HCT116 (cell line): ENCODE results near the gene ARID5A. TPM values are rescaled to one million over a fixed set of nuclear protein-coding genes. Genes with fewer than 3 reads are reported as not detected.

ENCODE experiments used
- ATAC-seq: fragments of 200-7000 bp; cut with Tn5 transposase; 2 replicates; pipeline ENCODE4 v1.9.1; 2020; ENCODE audit warnings: mild to moderate bottlenecking, moderate library complexity
- BruUV-seq: library from RNA; stranded (reverse); fragments of 400-500 nt; replicated peaks from 2 replicates; lab custom pipeline; 2021; lab: Mats Ljungman, UMichigan
- CTCF ChIA-PET: fragments of 300-600 bp; sonication (Branson Sonifier 250); formaldehyde crosslinking; loops from one replicate; lab custom pipeline; 2021; ENCODE audit warnings: antibody characterized with exemption; lab: Charles Lee
- POLR2A ChIA-PET: fragments of 300-600, 350-600 bp; sonication (Branson Sonifier 250); formaldehyde crosslinking; loops from one replicate; lab custom pipeline; 2021; ENCODE audit warnings: antibody characterized with exemption; lab: Charles Lee
- RAD21 ChIA-PET, 2 experiments: fragments of 300-600 bp; sonication (Branson Sonifier 250); formaldehyde crosslinking; loops; one replicate each; lab custom pipeline; 2023; ENCODE audit warnings: low total read pairs in 2 of 2; ENCODE audit not compliant: uncharacterized antibody in 2 of 2, unreplicated experiment in 2 of 2, low non-redundant PET in 1 of 2; lab: Charles Lee
- DNase-seq: peaks from one replicate; pipeline ENCODE4 v3.0.0-alpha.2; 2010; ENCODE audit warnings: low read depth, low spot score
- H2AFZ ChIP-seq: fragments of 200-600 bp; shearing (Covaris generic), sonication (generic); 2 replicates; pipeline ENCODE4 v1.6.1; 2017; ENCODE audit warnings: low read depth, mixed run types, mixed read lengths, antibody characterized with exemption, low read length; ENCODE audit not compliant: poor library complexity, severe bottlenecking
- H3K27ac ChIP-seq: 2 replicates; pipeline ENCODE4 v1.5.1; 2012; ENCODE audit warnings: low read depth, low read length
- H3K27me3 ChIP-seq: fragments of 200-600 bp; sonication (generic); 2 replicates; pipeline ENCODE4 v1.6.1; 2016; ENCODE audit warnings: mixed run types, low read length, mixed read lengths; ENCODE audit not compliant: insufficient read depth
- H3K36me3 ChIP-seq, 2 experiments: fragments of 200-500 bp in 1 of 2; fragments of 200-600 bp in 1 of 2; sonication (Bioruptor generic) in 1 of 2; sonication (generic) in 1 of 2; 2 replicates each; pipeline versions ENCODE4 v1.5.1 to v1.6.1; 2014 to 2016; ENCODE audit warnings: low read length in 2 of 2, inconsistent platforms in 1 of 2, mixed read lengths in 1 of 2, mixed run types in 1 of 2; ENCODE audit not compliant: insufficient read depth in 2 of 2, control insufficient read depth in 1 of 2
- H3K4me1 ChIP-seq, 2 experiments: fragments of 200-600 bp in 1 of 2; sonication (generic) in 1 of 2; 2 replicates each; pipeline versions ENCODE4 v1.5.1 to v1.6.1; 2012 to 2017; ENCODE audit warnings: low read length in 2 of 2, inconsistent platforms in 1 of 2, mild to moderate bottlenecking in 1 of 2, mixed read lengths in 1 of 2, mixed run types in 1 of 2, moderate library complexity in 1 of 2; ENCODE audit not compliant: insufficient read depth in 2 of 2, control insufficient read depth in 1 of 2
- H3K4me2 ChIP-seq: fragments of 200-600 bp; sonication (generic); 2 replicates; pipeline ENCODE4 v1.6.1; 2017; ENCODE audit warnings: mixed run types, low read length, mixed read lengths
- H3K4me3 ChIP-seq, 2 experiments: fragments of 200-600 bp in 1 of 2; sonication (generic) in 1 of 2; replicated peaks in 1 of 2; 2 replicates each; pipeline ENCODE4 v1.5.1; 2011 to 2016; ENCODE audit warnings: low read length in 2 of 2, control low read depth in 1 of 2, low read depth in 1 of 2, mild to moderate bottlenecking in 1 of 2, mixed read lengths in 1 of 2, mixed run types in 1 of 2
- H3K79me2 ChIP-seq: fragments of 200-600 bp; sonication (generic); 2 replicates; pipeline ENCODE4 v1.6.1; 2017; ENCODE audit warnings: mild to moderate bottlenecking, mixed run types, low read length, moderate library complexity, mixed read lengths; ENCODE audit not compliant: insufficient read depth
- H3K9ac ChIP-seq: fragments of 200-600 bp; sonication (generic); 2 replicates; pipeline ENCODE4 v1.6.1; 2016; ENCODE audit warnings: low read length, mixed read lengths
- H3K9me2 ChIP-seq: fragments of 200-600 bp; sonication (generic), shearing (Covaris generic); 2 replicates; pipeline ENCODE4 v1.6.1; 2017; ENCODE audit warnings: mixed run types, mild to moderate bottlenecking, moderate library complexity; ENCODE audit not compliant: insufficient read depth
- H3K9me3 ChIP-seq, 2 experiments: fragments of 200-500 bp in 1 of 2; fragments of 200-600 bp in 1 of 2; sonication (Bioruptor generic) in 1 of 2; sonication (generic) in 1 of 2; 2 replicates each; pipeline ENCODE4 v1.6.1; 2014 to 2017; ENCODE audit warnings: low read length in 2 of 2, mixed read lengths in 2 of 2, inconsistent platforms in 1 of 2, low read depth in 1 of 2, mild to moderate bottlenecking in 1 of 2, mixed run types in 1 of 2, moderate library complexity in 1 of 2; ENCODE audit not compliant: control insufficient read depth in 1 of 2, insufficient read depth in 1 of 2
- H4K20me1 ChIP-seq: fragments of 200-600 bp; sonication (generic), shearing (Covaris generic); 2 replicates; pipeline ENCODE4 v1.6.1; 2017; ENCODE audit warnings: mixed run types, mild to moderate bottlenecking, moderate library complexity; ENCODE audit not compliant: insufficient read depth
- EZH2 ChIP-seq: fragments of 200-600 bp; sonication (generic); IDR thresholded peaks from 2 replicates; pipeline ENCODE4 v1.6.1; 2017; ENCODE audit warnings: antibody characterized with exemption, mixed run types
- FOSL1 ChIP-seq: IDR thresholded peaks from 2 replicates; pipeline ENCODE4 v1.6.1; 2012; ENCODE audit warnings: low read depth
- TCF7L2 ChIP-seq: IDR thresholded peaks from 2 replicates; pipeline ENCODE4 v1.7.0; 2011; ENCODE audit warnings: borderline replicate concordance, inconsistent platforms; ENCODE audit not compliant: insufficient read depth, insufficient read length; ENCODE audit errors: extremely low read depth
- YY1 ChIP-seq: IDR thresholded peaks from 2 replicates; pipeline ENCODE4 v1.6.1; 2011; ENCODE audit warnings: low read length, low read depth, moderate library complexity, mild to moderate bottlenecking; ENCODE audit not compliant: insufficient replicate concordance; ENCODE audit errors: extremely low read depth
- ZNF274 ChIP-seq: fragments of 200-500 bp; sonication (Bioruptor generic); IDR thresholded peaks from 2 replicates; pipeline ENCODE4 v1.6.1; 2014; ENCODE audit warnings: mild to moderate bottlenecking, low read depth, low read length, inconsistent platforms
- intact Hi-C: fragments of 100-400 bp; cut with micrococcal nuclease; formaldehyde crosslinking; loops from 2 replicates; pipeline ENCODE4 v1.10.0; 2022
- total RNA-seq: library from RNA; stranded (reverse); gene quantifications from one replicate; pipeline ENCODE4 v1.2.1, GENCODE V29; 2021; ENCODE audit not compliant: unreplicated experiment
- TF ChIP-seq, protein P1 (sequence below), 3 experiments: fragments of 200-600 bp in 1 of 3; sonication (generic) in 1 of 3; IDR thresholded peaks in 2 of 3; conservative IDR thresholded peaks in 1 of 3; 2 replicates each; pipeline ENCODE4 v1.5.1; 2012 to 2017; ENCODE audit warnings: low read depth in 2 of 3, low read length in 2 of 3, antibody characterized with exemption in 1 of 3, borderline replicate concordance in 1 of 3, control low read depth in 1 of 3, mild to moderate bottlenecking in 1 of 3, mixed read lengths in 1 of 3, mixed run types in 1 of 3, moderate library complexity in 1 of 3; ENCODE audit not compliant: insufficient read depth in 1 of 3
- TF ChIP-seq, protein P2 (sequence below): IDR thresholded peaks from 2 replicates; pipeline ENCODE4 v1.6.1; 2012

The ARID5A gene
- total RNA-seq, 1 experiment from 2014 or later, result 8.2 TPM

DNA sequence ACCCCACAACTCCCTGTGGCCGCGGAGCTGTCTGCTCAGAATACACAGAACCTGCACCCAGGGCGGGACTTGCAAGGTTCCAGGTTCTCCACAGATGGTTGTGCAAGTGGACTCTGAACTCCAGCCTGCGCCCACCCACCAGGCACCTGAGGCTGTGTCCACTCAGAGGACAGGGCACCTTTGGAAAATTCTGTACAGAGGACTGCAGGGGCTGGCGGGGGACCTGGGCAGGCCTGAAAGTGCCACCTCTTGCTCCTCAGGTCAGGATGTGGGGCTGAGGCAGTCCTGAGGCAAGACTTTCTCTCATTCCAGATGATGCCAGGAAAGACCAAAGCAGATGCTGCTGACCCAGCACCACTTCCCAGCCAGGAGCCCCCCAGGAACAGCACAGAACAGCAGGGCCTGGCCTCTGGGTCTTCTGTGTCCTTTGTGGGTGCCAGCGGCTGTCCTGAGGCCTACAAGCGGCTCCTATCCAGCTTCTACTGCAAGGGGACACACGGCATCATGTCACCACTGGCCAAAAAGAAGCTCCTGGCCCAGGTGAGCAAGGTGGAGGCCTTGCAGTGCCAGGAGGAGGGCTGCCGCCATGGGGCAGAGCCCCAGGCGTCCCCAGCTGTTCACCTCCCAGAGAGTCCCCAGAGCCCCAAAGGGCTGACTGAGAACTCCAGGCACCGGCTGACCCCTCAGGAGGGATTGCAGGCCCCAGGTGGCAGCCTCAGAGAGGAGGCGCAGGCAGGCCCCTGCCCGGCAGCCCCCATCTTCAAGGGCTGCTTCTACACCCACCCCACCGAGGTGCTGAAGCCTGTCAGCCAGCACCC is 14.4 kb downstream of the ARID5A start (continued):
- TF ChIP-seq TCF7L2, result no peak
- no peak for TF ChIP-seq EZH2
- TF ChIP-seq, protein P1, sequence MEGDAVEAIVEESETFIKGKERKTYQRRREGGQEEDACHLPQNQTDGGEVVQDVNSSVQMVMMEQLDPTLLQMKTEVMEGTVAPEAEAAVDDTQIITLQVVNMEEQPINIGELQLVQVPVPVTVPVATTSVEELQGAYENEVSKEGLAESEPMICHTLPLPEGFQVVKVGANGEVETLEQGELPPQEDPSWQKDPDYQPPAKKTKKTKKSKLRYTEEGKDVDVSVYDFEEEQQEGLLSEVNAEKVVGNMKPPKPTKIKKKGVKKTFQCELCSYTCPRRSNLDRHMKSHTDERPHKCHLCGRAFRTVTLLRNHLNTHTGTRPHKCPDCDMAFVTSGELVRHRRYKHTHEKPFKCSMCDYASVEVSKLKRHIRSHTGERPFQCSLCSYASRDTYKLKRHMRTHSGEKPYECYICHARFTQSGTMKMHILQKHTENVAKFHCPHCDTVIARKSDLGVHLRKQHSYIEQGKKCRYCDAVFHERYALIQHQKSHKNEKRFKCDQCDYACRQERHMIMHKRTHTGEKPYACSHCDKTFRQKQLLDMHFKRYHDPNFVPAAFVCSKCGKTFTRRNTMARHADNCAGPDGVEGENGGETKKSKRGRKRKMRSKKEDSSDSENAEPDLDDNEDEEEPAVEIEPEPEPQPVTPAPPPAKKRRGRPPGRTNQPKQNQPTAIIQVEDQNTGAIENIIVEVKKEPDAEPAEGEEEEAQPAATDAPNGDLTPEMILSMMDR (IDR thresholded peaks at IDR 0.05 in 2 of 3, conservative IDR thresholded peaks at IDR 0.05 in 1 of 3; ENCODE audit: borderline replicate concordance in 1 of 3, insufficient read depth in 1 of 3, low read depth in 2 of 3, low read length in 2 of 3), result no peak
- no peak for TF ChIP-seq FOSL1
- TF ChIP-seq YY1, result no peak
- no peak for TF ChIP-seq ZNF274
- TF ChIP-seq, all 23 proteins: peak for 0

DNA sequence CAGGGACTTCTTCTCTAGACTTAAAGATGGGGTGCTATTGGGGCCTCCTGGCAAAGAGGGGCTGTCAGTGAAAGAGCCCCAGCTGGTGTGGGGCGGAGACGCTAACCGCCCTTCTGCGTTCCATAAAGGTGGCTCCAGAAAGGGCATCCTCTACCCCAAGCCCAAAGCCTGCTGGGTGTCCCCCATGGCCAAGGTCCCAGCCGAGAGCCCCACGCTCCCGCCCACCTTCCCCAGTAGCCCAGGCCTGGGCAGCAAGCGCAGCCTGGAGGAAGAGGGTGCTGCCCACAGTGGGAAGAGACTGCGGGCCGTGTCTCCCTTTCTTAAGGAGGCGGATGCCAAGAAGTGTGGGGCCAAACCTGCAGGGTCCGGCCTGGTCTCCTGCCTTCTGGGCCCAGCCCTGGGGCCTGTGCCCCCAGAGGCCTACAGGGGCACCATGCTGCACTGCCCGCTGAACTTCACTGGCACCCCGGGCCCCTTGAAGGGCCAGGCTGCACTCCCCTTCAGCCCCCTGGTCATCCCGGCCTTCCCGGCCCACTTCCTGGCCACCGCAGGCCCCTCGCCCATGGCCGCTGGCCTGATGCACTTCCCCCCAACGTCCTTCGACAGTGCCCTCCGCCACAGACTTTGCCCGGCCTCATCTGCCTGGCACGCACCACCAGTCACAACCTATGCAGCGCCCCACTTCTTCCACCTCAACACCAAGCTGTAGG is 15.2 kb downstream of the ARID5A start:
- ATAC-seq, result no peak
- H3K36me3 ChIP-seq, result no peaks in the 10 kb centered on the region
- peaks cover 14 to 53% of the 10 kb centered on the region in 2 experiments for H3K4me1 ChIP-seq
- ChIA-PET POLR2A (no interaction called here), RAD21 (no interaction called here), CTCF (no interaction called here)
- no peak overlapping the region for H3K9ac ChIP-seq
- TF ChIP-seq, protein P2, sequence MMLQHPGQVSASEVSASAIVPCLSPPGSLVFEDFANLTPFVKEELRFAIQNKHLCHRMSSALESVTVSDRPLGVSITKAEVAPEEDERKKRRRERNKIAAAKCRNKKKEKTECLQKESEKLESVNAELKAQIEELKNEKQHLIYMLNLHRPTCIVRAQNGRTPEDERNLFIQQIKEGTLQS, result no peak
- no peak overlapping the region for H3K4me2 ChIP-seq
- no peaks in the 10 kb centered on the region for H3K79me2 ChIP-seq
- intact Hi-C loops, result loop anchor here (5.0 to 10.0 kb wide), 4 partner anchors 213 to 561 kb away; partner anchors contain the start of genes ANKRD36 and CNNM4
- H3K9me2 ChIP-seq, result no peaks in the 10 kb centered on the region
- H3K9me3 ChIP-seq, result no peaks in the 10 kb centered on the region
- DNase-seq, result no peak
- H2AFZ ChIP-seq, result no peak overlapping the region
- H3K4me3 ChIP-seq, result no peak overlapping the region
- no peaks in the 10 kb centered on the region for H4K20me1 ChIP-seq
- no peaks in the 10 kb centered on the region for H3K27me3 ChIP-seq
- no TSS peak for BruUV-seq
- no peak overlapping the region for H3K27ac ChIP-seq
